OCI-M2 (cell line): ENCODE data around the gene FMNL2.

Experiments used
- DNase-seq: peaks from one replicate; lab custom pipeline; 2025; ENCODE audit not compliant: unreplicated experiment; lab: John Stamatoyannopoulos, UW

The FMNL2 gene

GRCh38 chr2:152400607-152401214 is 65.7 kb downstream of the FMNL2 start:
- DNase-seq: no peak

- DNase-seq: no peak
Measured at GRCh38 chr2:152402780-152403759, 68.1 kb downstream of the FMNL2 start.

GRCh38 chr2:152405206-152406118 is 70.5 kb downstream of the FMNL2 start:
- DNase-seq: no peak

GRCh38 chr2:152406119-152406835 is 71.3 kb downstream of the FMNL2 start:
- DNase-seq: no peak

DNA sequence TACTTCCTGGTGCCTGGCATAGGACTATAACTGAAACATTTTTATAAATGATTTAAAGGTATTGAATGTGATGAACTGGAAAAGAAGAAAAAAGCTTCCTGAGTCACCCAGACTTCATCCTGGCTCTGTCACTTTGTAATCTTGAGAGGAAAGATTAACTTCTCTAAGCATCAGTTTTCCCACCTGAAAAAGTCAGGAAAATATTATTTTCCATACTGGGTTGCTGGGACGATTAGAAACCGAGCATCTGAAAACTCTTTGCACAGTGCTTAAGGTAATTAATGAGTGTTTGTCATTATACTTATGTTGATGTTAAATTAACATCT is 71.8 kb downstream of the FMNL2 start:
- DNase-seq: no peak

- DNase-seq: no peak
Measured at GRCh38 chr2:152407204-152407721, 72.3 kb downstream of the FMNL2 start.

GRCh38 chr2:152407806-152408205 is 72.8 kb downstream of the FMNL2 start:
- DNase-seq: no peak

GRCh38 chr2:152408254-152408653 is 73.3 kb downstream of the FMNL2 start:
- DNase-seq: no peak

GRCh38 chr2:152409386-152410164 is 74.6 kb downstream of the FMNL2 start:
- DNase-seq: no peak

DNA sequence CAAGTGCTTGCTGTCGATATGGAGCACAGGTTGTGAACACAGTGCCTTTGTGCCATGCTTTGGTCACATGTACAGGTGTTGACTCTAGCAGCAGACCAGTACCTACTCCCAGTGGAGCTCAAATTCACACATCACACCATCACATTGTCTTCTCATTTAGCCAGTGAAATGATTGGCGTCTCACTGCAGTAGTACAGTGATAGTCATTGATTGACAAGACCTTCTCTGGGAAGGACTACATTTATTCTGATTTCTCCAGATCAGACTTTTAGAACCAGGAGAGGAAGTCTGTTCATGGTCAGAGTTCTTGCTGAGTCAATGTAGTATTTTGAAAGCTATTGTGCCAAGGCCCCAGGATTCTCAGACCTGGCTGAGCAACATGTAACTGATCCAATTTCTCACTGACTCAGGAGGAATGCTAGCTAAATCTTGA is 75.2 kb downstream of the FMNL2 start:
- no peak for DNase-seq

DNA sequence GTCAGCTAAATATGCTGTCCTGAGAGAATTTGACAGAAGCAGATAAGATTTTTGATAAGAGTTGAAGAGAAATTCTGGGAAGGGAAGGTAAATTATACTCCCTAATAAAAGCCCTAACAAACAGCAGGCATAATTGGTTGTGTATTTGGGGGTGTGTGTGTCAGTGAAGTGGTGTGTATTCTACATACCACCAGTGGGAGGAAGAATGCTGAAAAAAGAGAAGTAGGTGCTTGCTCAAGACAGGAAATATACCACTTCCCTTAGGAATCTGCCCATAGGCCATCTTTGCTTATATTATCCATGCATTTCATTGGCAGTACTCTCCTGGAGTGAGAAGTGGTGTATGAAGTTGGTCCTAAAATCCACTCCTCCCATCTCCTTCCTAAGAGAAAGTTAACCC is 76.2 kb downstream of the FMNL2 start:
- DNase-seq: no peak

DNA sequence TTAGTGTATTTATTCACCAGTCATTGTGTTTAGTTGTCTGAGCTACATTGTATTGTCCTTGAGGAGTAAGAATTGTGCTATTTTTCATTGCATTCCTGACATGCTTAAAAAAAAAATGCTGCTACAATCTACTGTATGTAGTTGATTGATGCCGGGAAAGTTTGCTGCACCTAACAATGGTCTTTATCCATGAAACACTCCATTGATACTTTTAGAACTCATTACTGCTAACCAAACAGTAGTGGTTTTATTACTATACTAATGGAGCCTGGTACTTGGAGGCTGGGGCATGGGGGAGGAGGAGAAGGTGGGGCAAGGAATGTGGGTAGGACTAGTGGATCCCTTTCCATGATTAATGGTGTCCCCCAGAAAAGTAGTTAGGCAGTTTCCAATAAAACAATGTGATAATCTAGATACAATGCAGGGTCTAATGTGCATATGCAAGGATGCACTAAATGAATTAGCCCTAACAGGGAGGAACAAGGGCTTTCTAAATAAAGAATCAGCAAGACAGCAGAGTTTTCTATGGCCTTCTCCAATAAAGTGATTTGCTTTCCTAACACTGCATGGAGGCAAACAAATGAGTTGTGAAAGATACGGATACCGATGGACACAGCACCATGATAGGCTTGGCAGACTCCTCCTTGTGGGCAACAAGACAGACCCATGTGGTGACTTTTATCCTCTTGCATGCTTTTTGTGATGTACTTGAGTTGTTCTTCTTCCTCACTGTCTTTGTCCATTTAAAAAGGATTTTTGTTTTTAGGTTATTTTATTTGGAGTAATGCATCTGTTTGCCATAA is 78.5 kb downstream of the FMNL2 start:
- DNase-seq: no peak

GRCh38 chr2:152415231-152415642 is 80.3 kb downstream of the FMNL2 start:
- DNase-seq: no peak

DNA sequence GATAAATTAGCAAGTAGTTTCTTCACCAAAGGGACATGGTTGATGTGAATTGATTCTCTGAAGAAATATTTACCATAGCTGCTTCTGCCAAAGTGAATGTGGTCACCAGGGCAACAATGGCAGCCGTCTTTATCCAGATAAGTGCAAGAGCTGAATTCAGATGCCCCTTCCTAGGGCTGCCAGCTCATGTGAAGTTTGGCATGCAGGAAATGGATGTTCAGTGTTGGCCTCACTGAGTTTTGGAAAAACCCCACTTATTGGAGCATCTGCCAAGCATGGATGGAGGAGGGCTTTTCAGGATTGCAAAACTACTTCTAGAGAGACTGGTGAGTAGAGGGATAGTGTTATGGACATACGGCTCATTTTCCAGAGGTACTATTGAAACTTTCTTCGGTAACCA is 80.8 kb downstream of the FMNL2 start:
- DNase-seq: no peak

GRCh38 chr2:152418688-152419087 is 83.7 kb downstream of the FMNL2 start:
- no peak for DNase-seq

DNA sequence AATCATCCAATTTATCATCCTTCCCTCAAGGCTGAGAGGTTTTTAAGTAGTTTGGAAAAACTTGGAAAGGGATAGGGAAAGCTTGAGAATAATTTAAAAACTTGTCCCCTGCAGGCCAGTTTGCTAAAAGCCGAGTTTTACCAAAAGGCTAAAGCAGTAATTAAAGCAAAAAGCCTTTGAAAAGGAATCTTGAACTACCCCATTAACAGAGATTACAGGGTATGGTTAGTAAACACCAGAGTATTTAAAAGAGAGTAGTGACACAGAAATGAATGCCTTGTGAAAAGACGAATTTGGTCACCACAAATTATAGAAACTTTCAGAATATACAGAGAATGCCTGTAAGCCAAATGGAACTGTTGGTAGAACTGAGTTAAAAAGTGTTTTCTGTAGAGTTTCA is 85.0 kb downstream of the FMNL2 start:
- no peak for DNase-seq

DNA sequence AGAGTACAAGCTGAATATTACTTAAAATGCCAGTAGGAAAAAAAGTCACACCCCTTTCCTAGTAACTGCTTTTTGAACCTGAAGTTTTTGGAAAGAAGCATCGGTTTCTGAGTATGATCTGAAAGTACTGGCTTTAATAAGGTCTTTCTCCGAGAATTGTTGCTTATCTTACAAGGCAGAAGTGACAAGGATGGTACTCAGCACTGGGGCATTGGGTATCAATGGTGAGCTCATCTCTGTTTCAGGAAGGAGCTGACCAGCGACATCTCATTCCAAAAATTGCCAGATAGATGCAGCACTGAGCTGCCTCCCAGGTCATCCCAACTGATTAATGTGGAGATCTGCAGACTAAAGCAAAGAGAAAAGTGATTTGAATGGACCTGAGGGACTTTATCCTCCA is 85.4 kb downstream of the FMNL2 start:
- no peak for DNase-seq

DNA sequence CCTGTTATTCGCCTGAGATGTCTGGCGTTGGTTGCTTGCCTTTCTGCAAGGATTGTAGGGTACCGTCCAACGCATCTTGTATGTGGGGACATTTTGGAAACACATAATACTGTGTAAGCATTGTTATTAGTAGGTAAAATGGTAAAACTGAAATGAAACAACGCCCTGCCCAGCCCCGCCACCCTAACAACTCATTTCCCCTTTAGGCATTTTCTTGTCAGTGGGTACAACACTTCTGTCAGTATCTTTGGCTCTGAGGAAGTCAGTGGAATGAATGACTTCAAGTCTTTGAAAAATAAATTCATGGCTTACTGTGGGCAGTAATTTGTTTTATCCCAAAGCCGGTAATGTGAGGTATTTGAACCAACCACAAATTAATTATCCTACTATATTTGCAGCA is 86.0 kb downstream of the FMNL2 start:
- DNase-seq: no peak
